Chondrocyte (in vitro differentiated cells): Measurements from ENCODE around the gene KCNH8. TPM values are rescaled to one million over a fixed set of nuclear protein-coding genes. Genes with fewer than 3 reads are reported as not detected.

Experiments used
- DNase-seq: peaks from one replicate; pipeline ENCODE4 v3.0.0; 2021; ENCODE audit warnings: mixed read lengths, low spot score
- H3K27ac Mint-ChIP-seq: one replicate; pipeline ENCODE4 v1.8.0; 2021; ENCODE audit warnings: mild to moderate bottlenecking, moderate library complexity, mixed read lengths; ENCODE audit not compliant: unreplicated experiment
- H3K27me3 Mint-ChIP-seq: 2 replicates; pipeline ENCODE4 v1.8.0; 2021; ENCODE audit warnings: low read depth, mixed read lengths
- H3K36me3 Mint-ChIP-seq: 2 replicates; pipeline ENCODE4 v1.8.0; 2021; ENCODE audit warnings: low read depth, mixed read lengths
- H3K4me1 Mint-ChIP-seq: 2 replicates; pipeline ENCODE4 v1.8.0; 2021; ENCODE audit warnings: low read depth, mild to moderate bottlenecking, mixed read lengths
- H3K4me3 Mint-ChIP-seq: one replicate; pipeline ENCODE4 v1.8.0; 2021; ENCODE audit warnings: mild to moderate bottlenecking, moderate library complexity, mixed read lengths; ENCODE audit not compliant: unreplicated experiment
- H3K9me3 Mint-ChIP-seq: 2 replicates; pipeline ENCODE4 v1.8.0; 2021; ENCODE audit warnings: low read depth, mixed read lengths
- total RNA-seq: library from RNA; stranded (reverse); gene quantifications from 3 replicates; pipeline ENCODE4 v1.2.1, GENCODE V29; 2021
- TF ChIP-seq, protein P1 (sequence below): fragments of 200-600 bp; sonication (generic); IDR thresholded peaks from 2 replicates; pipeline ENCODE4 v1.5.0; 2021; ENCODE audit warnings: antibody characterized with exemption, mild to moderate bottlenecking, moderate library complexity

The KCNH8 gene
- total RNA-seq, 1 donor from 2014 or later, result not detected

DNA sequence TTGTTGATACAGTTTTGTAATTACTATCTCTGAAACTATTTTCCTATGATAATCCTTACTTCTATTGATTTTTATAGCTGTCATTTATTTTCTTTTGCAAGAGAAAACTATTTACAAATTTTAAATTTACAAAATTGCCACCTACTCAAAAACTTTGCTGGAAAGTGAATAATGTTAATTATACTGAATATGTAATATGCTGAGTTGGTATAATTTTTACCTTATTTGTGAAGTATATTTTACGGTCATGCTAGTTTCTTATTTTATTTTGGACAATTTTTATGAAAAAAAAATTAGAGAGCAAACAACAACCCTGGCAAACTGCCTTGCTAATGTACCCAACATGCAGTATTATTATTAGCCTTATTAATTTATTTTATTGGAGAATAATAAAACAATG lies 2.9 kb downstream of the KCNH8 start:
- Mint-ChIP-seq H3K36me3 (no peaks in the 10 kb centered on the region), H3K9me3 (no peaks in the 10 kb centered on the region), H3K27me3 (peaks cover 28% of the 10 kb centered on the region), H3K4me3 (no peak overlapping the region), H3K4me1 (peaks cover 17% of the 10 kb centered on the region), H3K27ac (no peak overlapping the region)
- TF ChIP-seq, protein P1, sequence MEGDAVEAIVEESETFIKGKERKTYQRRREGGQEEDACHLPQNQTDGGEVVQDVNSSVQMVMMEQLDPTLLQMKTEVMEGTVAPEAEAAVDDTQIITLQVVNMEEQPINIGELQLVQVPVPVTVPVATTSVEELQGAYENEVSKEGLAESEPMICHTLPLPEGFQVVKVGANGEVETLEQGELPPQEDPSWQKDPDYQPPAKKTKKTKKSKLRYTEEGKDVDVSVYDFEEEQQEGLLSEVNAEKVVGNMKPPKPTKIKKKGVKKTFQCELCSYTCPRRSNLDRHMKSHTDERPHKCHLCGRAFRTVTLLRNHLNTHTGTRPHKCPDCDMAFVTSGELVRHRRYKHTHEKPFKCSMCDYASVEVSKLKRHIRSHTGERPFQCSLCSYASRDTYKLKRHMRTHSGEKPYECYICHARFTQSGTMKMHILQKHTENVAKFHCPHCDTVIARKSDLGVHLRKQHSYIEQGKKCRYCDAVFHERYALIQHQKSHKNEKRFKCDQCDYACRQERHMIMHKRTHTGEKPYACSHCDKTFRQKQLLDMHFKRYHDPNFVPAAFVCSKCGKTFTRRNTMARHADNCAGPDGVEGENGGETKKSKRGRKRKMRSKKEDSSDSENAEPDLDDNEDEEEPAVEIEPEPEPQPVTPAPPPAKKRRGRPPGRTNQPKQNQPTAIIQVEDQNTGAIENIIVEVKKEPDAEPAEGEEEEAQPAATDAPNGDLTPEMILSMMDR, result no peak
- DNase-seq, result no peak

DNA sequence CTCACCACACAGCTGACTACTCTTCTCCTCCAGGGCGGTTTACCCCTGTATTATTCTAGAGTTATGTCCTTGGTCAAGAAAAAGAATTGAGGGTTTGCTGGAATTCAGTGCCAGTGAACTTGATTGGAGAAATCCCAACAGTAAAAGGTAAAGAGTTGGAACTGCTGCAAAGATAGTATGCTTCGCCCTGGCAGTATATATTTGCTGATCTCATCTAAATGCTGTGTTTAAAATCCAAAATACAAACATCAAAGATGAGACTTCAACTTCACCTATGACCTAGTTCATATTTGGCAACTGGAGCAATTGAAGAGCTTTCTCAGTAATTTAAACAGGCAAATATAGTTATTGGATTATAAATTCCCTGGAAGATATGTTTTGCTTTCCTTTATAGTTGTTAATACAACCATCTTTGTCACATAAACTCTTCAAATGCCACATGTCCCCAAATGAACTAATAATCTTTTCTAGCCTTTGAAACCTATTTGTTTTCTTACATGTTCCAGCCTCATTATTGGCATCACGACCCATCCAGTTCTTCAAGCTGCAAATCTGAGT lies 6.5 kb downstream of the KCNH8 start:
- Mint-ChIP-seq H3K36me3 (no peaks in the 10 kb centered on the region), H3K27ac (no peak overlapping the region), H3K27me3 (peaks cover 14% of the 10 kb centered on the region), H3K9me3 (no peaks in the 10 kb centered on the region), H3K4me3 (no peak overlapping the region), H3K4me1 (no peaks in the 10 kb centered on the region)
- TF ChIP-seq, protein P1, result no peak
- DNase-seq, result no peak

DNA sequence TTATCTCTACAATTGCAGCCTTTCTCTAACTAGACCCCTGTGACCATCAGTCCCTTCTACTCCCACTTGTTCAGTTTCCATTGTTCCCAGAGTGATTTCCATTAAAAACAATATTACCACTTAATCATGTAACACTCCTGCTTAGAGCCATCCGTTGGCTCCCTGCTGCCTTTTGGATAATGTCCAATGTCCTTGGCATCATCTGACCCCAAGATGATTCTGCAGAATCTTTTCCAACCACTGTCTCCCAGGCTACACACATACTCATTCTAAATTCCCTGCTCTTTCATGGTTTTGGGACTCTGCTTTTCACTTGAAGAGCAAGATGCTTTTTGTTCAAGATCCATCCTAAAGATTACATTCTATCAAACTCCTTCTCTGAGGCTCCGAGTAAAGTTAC lies 7.1 kb downstream of the KCNH8 start:
- Mint-ChIP-seq H3K27ac (no peak overlapping the region), H3K4me1 (no peaks in the 10 kb centered on the region), H3K4me3 (no peak overlapping the region), H3K36me3 (no peaks in the 10 kb centered on the region), H3K9me3 (no peaks in the 10 kb centered on the region), H3K27me3 (peaks cover 12% of the 10 kb centered on the region)
- TF ChIP-seq, protein P1, result no peak
- DNase-seq, result no peak

DNA sequence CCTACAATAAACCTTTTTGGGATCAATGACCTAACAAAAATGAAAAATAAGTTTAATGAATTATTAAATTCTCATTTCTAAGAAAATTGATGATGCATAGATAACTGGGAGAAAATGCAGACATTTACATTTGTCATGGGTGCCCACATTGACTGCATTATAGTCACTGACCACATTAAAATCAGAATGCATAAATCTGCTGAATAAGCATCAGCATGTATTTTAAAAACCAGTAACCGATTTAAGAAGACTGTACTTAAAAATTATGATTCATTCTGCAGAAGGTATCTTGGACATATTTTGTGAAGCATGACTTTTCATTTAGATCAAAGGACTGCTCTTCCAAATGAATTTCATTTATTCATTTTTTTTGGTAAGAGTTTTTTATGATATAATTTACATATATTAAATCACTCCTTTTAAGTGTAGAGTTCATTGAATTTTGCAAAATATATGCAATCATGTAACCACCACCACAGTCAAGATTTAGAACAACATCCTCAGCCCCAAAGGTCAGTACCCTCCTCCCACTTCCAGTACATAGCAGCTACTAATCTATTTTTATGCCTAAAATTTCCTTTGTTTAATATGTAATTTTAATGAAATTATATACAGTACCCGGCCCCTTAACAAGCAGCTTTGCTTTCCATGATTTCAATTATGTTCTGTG lies 11.8 kb downstream of the KCNH8 start:
- H3K27ac Mint-ChIP-seq, result no peak overlapping the region
- H3K4me3 Mint-ChIP-seq, result no peak overlapping the region
- DNase-seq, result no peak
- H3K36me3 Mint-ChIP-seq, result no peaks in the 10 kb centered on the region
- H3K27me3 Mint-ChIP-seq, result peaks cover 7% of the 10 kb centered on the region
- TF ChIP-seq, protein P1, result no peak
- no peaks in the 10 kb centered on the region for H3K4me1 Mint-ChIP-seq
- no peaks in the 10 kb centered on the region for H3K9me3 Mint-ChIP-seq

DNA sequence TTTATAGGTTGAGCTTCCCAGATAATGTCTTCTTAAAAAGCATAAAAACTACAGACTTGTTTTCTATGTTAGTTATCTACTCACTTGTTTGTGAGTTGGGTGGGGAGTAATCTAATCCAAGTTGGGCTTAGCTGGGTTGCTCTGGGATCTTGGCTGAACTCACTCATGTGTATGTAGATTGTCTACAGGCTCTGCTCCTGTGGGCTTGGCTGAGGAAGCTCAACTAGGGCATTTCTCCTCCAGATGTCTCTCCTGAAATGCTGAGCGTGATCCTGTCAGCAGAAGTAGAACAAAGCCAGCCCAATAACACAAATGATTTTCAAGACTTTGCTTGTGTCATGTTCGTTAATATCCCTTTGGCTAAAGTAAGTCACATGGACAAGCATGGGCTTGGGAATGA lies 17.3 kb downstream of the KCNH8 start:
- Mint-ChIP-seq H3K4me3 (no peak overlapping the region), H3K27me3 (peaks cover 2% of the 10 kb centered on the region)
- DNase-seq, result no peak

More for the DNA sequence above, 17.3 kb downstream of the KCNH8 start:
- Mint-ChIP-seq H3K27ac (no peak overlapping the region), H3K9me3 (no peaks in the 10 kb centered on the region), H3K36me3 (no peaks in the 10 kb centered on the region), H3K4me1 (no peaks in the 10 kb centered on the region)
- TF ChIP-seq, protein P1, result no peak
